ENCODE results near the gene TRABD2A.

DNA sequence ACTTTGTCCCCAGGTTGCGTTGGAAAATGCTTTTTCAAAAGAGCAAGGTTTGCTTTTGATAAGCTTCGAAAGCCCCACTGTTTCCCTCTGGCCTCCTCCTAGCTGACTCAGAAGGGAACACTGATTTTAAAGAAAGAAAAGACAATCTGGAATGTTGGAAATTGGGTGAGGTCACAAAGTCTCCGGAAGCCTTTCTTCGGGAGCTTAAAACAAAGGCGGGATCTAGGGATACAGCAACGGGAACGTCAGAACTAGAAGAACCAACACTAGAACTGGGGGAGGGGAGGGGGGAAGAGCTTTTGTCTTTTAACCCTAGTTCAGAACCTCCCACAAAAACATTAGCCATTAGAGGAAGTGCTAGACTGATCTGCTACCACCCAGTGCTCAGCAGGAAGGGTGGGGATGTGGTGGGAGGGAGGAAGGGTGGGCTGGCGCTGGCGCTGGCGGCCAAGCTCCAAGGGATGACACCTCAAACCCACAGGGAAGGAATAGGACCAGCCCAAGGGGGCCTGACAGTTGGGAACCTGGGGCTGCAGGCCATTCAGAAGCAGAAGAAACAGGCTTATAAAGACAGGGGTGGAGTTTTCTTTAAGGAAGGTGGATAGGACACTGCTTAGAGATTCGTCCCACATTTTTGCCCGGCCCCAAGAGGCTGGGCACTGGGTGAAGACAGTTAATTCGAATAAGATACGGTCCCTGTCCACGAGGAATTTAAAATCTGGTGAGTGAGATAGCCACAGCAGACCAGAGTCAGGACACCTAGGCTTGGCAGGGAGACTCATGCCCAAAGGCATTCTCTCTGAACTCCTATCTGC lies 26.2 kb upstream of the TRABD2A start:
- TF ChIP-seq CTCF (IDR thresholded peaks at IDR 0.05) (no peak), POLR2AphosphoS5 (IDR thresholded peaks at IDR 0.05) (peak in 2 of 3 donors; percentile 25 to 60), POLR2A (IDR thresholded peaks at IDR 0.05) (no peak)

All from breast epithelium (tissue), 3 donors.